ENCODE data around the gene TMEM51.

TMEM51 gene

DNA sequence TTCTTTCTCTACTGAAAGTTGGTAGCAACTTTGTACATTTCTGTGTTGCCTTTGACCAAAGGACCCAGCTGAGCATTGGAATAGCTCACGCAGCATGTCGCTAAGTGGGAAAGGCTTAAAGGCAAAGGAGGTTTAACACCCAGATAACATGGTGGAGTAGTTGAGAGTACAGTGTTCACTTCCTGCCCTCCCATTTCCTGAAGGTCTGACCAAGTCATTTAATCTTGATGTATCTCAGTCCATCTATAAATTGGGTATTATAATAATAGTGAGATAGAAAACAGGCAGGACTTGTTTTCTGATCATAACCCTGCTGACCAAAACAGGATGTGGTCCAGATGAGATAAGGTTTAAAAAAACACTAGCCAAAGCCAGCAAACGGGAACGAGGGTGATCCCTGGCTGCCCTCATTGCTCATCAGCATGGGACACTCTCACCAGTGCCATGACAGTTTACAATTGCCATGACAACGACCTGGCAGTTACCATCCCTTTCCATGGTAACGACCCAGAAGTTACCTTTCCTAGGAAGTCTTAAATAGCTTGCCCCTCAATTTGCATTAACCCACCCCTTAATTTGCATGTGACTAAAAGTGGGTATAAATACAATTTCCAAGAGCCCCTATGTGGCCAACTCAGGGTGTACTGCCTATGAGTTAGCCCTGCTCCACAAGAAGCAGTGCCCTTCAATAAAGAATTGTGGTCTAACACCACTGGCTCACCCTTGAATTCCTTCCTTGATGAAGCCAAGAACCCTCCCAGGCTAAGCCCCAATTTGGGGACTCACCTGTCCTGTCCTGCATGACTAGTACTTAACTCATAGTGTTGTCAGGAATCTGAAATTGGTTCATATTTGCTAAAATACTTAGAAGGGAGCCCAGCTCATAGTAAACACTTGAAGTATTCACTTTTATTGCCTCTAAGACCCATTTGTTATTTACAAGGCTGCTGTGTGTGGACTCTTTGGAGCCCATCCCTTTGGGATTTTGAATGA is 65.0 kb downstream of the TMEM51 start:
- DNase-seq (ENCODE audit: low spot score): peak; percentile 33

DNA sequence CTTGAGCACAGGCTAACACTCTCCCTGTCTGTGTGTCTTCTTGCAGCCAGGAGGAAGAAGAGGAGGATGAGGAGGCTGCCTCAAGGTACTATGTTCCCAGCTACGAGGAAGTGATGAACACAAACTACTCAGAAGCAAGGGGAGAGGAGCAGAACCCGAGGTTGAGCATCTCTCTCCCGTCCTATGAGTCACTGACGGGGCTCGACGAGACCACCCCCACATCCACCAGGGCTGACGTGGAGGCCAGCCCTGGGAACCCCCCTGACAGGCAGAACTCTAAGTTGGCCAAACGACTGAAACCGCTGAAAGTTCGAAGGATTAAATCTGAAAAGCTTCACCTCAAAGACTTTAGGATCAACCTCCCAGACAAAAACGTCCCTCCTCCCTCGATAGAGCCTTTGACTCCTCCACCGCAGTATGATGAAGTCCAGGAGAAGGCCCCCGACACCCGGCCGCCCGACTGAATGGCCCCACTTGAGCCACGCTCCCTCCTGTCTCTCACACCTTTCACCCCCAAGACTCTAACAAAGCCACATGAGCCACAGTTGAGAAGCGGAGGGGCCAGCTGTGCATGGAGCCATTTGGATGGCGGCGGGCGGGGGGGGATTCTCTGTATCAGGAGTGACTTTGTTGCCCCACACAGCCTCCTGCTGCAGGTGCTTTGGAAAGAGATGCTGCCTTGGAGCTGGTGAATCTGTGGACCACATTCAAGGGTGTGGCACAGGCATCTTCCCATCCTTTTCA is 65.9 kb downstream of the TMEM51 start:
- no peak for DNase-seq (ENCODE audit: low spot score)

DNA sequence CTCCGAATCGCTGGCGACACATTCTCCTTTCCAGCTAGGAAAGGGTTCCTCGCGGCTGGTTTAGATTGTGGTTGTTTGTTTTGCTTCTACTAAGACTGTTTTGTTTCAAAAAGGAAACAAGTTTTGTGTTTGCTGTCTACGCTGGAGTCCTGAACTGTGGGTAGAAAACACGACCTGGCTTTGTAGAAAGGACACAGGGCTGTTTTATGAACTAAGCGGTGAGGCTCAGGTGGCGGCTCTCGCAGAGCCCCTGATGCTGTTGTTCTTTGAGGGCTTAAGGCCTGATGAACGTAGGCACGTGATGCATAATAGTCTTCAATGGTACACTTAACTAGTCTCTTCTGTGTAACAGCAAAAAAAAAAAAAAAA is 66.5 kb downstream of the TMEM51 start:
- DNase-seq (ENCODE audit: low spot score): no peak

DNA sequence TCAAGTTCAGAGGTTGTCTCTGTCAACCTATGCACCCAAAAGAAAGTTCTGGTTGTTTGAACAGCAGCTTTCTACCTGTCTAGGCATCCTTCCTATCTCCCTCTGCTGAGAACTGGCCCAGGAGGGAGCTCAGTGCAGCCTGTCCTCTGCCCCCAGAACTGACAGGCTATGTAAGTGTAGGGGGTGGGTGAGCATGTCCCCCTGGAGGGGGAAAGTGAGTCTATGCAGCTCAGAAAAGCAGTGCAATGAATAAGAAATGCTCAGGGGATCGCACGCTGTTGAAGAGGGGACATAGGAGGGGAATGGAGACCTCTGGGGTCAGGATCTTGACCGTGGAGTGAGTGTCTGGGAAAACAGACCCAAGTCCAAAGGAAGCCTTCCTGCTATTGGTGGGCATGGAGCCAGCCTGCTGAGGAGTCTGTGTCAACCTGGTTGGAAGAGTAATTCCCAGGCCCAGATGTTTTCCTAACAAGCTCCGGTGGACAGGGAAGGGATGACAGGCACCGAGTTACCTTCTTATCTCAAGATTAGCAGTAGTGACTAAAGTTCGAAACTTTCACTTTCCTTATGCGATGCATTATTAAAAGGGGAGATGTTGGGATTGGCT is 67.4 kb downstream of the TMEM51 start:
- no peak for DNase-seq (ENCODE audit: low spot score)

DNA sequence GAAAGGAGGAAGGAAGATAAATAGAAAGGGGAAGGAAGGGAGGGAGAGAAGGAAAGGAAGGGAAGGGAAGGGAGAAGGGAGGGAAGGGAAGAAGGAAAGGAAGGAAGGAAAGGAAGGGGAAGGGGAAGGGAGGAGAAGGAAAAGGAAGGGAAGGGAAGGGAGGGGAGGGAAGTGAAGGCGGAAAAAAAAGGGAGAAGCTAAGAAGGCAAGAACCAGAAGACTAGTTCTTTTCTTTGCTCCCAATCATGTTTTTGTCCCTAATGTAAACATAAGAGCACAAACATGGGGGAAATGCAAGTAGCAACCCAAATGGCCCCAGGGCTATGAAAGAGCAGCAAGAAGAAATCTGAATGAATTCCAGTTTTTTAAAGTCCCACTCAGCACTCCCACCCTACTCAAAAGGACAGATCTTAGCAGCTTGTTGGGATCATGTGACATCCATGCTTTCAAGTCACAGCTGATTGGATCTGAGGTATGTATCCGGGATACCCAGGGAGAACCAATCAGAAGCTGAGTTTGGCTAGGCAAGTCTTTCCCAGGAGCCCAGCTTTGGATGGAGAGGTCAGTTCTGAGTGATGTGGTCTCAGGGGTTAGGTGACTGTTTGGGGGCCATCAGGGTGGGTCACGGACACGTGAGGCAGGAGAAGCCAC is 69.2 kb downstream of the TMEM51 start:
- DNase-seq (ENCODE audit: low spot score): no peak

DNA sequence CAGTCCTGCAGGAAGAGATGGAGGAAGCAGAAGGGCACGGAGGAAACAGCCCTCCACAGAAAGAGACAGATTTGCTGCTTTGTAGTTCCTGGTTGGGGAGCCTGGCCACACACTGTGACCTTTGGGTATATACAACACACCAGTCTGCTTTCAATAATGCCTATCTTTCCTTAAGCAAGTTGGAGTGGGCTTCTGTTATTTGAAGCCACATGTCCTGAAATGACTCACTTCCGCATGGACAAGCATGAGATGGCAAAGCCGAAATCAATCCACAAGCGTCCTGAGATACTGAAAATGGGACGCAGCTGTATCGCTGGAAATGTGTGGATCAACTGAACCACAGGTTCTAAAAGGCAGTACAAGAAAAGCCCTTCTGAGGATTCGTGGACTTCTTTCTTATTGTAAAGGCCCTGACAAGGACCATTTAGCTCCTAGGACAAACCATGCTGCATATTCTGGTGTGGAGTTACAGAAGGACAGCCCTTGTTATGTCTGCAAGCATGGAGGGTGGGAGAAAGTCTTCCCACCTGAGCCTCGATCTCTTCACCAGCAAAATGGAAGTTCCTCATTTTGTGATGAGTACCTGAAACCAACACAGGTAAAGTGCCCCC is 70.8 kb downstream of the TMEM51 start:
- no peak for DNase-seq (ENCODE audit: low spot score)

DNA sequence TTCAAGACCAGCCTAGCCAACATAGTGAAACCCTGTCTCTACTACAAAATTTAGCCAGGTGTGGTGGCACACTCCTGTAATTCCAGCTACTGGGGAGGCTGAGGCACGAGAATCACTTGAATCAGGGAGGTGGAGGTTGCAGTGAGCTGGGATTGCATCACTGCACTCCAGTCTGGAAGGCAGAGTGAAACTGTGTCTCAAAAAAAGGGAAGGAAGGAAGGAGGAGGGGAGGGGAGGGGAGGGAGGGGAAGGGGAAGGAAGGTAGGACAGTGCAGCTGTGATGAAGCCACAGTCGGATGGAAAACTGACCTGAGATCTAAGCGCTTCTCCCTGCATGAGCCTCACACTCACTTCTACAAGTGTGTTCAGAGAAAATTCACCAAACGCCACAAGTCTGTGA is 71.4 kb downstream of the TMEM51 start:
- no peak for DNase-seq (ENCODE audit: low spot score)

DNA sequence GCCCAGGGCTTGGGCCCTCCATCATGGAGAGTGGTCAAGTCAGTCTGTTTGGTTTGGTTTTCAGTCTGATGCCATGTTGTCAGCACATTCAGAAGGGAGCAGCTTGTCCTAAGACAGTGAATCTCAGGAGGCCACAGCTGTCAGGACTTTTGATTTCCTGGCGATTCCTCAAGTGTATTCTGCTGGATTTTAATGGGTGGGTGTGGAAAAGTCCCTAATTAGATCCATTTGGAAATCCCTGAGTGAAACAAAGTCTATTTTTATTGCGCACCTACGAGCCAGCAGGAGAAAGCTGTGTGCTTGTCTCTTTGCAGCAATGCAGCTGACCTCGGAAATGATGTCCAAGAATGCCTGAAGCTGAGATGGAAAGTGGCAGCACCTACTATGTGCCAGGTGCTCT is 71.9 kb downstream of the TMEM51 start:
- DNase-seq (ENCODE audit: low spot score): no peak

DNA sequence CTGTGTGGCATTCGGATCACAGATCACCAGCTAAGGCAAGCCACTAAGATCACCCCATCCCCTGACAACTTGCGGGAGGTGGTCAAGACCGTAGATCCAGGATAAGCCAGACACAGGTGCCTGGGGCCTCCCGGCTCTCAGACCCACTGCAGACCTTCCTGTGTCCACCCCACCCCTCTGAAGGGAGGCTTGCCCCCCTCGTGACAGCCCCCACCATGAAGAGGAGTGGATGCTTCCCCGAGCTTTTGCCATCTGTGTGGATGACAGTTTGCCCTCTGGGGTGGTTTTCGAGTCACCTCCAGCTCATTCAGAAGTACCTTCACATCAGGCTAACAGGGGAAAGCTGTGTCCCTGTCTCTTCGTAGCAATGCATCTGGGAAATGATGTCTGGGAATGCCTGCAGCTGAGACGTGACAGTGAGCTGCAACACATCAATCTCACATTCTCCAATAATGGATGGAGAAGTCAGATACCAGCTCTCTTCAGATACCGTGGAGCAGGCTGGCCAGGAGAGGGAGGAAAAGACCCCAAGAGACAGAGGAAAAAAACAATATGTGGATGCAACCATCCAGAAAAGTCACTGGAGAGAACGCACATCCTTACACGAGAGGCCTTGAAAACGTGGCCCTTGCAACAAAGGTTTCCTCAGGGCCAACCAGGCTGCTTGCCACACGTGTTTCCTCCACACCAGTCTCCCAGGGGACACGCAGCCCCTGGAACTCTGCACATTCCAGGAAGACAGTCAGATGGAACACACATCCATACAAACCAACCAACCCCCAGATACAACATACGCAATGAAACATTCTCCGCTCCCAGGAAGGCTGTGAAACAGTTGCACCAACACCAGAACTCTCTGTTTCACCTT is 73.1 kb downstream of the TMEM51 start:
- DNase-seq (ENCODE audit: low spot score): no peak

DNA sequence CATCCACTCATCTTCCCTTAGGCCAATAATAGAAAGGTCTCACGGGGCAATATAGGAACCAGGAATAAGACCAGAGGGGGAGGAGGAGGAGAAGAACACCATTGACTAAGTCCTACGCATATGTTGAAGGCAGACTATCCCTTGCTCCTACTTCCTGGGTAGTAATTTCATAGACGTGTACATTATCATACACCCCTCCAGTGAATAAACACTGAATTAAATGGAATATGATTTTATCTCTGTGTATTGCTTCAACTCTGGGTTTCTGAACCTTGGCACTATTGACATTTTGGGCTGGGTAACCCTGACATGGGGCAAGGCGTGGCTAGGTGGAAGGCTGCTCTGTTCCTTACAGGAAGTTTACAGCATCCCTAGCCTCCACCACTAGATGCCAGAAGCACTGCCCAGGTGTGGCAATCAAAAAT is 76.2 kb downstream of the TMEM51 start:
- DNase-seq (ENCODE audit: low spot score): no peak

DNA sequence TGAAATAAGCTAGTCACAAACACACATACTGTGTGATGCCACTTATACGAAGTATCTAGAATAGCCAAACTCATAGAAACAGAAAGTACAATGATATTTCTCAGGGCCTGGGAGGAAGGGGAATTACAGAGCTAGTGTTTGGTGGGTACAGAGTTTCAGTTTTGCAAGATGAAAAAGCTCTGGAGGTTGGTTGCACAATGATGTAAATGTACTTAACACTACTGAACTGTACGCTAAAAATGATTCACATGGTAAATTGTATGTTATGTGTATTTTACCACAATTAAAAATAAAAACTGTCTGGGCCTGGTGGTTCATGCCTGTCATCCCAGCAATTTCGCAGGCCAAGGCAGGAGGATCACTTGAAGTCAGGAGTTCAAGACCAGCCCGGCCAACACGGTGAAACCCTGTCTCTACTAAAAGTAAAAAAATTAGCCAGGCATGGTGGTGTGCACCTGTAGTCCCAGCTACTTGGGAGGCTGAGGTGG is 78.2 kb downstream of the TMEM51 start:
- no peak for DNase-seq (ENCODE audit: low spot score)

DNA sequence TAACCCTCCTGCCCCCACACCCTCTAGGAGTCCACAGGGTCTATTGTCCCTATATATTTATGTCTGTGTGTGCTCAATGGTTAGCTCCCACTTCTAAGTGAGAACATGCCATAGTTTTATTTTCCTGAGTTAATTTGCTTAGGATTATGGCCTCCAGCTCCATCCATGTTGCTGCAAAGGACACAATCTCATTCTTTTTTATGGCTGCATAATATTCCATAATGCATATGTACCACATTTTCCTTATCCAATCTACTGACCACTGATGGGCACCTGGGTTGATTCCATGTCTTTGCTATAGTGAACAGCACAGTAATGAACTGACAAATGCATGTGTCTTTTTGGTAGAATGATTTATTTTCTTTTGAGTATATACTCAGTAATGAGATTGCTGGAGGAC is 80.1 kb downstream of the TMEM51 start:
- no peak for DNase-seq (ENCODE audit: low spot score)

DNA sequence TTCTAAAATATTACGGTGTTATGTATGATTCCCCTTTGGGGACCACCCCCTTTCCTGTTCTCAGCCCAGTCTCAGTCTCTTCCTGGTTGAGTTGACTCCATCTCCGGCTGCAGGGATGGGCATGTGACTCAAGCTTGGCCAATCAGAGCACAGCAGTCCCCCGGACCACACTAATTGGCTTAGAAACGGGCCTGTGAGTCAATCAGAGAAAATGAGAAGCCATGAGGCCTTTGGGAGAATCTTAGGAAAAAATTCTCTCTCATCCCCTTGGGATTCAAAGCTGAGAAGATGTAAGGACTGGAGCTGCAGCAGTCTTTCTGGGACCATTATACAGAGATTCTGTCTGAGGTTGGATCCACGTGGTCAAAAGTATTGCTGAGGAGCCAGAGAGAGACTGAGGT is 82.8 kb downstream of the TMEM51 start:
- no peak for DNase-seq (ENCODE audit: low spot score)

DNA sequence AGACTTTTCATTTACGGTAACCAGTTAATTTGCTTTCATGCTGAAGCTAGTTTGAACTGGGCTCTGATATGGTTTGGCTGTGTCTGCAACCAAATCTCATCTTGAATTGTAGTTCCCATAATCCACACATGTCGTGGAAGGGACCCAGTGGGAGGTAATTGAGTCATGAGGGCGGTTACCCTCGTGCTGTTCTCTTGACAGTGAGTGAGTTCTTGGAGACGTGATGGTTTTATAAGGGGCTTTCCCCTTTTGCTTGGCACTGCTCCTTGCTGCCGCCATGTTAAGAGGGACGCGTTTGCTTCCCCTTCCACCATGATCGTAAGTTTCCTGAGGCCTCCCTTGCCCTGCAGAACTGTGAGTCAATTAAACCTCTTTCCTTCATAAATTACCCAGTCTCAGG is 83.2 kb downstream of the TMEM51 start:
- DNase-seq (ENCODE audit: low spot score): no peak

DNA sequence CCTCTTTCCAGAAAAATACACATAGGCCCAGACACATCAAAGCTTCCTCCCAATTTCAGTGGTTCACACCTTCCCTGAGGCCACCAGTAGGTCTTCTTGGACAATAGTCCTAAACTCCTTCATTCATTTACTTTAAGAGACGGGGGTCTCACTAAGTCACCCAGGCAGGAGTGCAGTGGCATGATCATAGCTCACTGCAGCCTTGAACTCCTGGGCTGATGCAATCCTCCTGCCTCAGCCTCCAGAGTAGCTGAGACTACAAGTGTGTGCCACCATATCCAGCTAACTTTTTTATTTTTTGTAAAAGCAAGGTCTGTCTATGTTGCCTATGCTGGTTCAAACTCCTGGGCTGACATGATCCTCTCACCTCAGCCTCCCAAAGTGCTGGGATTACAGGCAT is 85.2 kb downstream of the TMEM51 start:
- no peak for DNase-seq (ENCODE audit: low spot score)

DNA sequence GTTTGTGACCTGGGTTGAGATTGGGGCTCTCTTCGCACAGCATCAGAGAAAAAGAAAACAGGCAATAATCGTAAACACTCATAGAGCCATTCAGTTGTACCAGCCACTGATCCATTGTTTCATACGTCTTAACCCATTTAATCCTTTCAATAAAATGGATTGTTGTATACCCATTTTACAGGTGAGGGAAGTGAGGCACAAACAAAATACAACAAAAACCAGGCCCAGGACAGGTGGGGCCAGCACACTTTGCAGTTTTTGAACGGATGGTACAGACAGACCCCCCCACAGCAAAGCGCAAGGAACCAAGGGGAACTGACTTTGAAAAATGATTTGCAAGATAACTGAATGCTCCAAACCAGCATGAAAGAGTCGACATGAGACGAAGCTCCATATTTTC is 89.2 kb downstream of the TMEM51 start:
- DNase-seq (ENCODE audit: low spot score): no peak

DNA sequence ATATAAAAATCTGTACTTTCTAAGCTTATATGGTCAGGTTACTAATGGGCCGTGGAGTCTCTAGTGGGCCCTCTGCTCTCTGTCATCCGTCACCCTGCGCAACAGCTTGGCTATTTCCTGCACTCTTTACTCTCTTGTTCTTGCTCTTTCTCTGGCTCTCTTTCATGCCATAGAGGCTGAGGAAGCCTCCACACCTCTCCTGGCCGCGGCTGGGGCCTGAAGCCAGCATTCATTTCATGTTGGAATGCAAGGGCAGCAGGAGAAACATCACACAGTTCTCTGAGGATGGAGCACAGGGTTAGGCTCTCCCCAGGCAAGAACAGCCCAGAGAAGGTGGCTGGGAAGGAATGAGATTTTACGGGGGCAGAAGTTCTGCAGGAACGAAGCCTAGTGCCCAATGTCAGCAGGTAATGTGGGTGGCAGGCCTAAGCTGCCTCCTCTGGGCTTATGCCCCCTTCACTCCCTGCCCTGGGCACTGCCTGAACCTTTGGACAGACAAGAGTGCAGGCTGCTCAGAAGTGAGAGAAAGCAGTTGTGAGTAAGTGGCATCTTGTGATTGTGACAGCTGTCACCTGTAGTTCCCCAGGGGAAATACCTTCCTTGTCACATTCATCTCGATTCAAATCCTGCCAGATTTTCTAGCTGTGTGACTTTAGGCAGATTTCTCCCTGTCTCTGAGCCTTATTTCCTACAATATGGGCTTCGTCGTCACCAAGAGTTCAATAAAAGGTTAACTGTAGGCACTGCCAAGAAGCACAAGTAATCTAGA is 89.9 kb downstream of the TMEM51 start:
- DNase-seq (ENCODE audit: low spot score): no peak

DNA sequence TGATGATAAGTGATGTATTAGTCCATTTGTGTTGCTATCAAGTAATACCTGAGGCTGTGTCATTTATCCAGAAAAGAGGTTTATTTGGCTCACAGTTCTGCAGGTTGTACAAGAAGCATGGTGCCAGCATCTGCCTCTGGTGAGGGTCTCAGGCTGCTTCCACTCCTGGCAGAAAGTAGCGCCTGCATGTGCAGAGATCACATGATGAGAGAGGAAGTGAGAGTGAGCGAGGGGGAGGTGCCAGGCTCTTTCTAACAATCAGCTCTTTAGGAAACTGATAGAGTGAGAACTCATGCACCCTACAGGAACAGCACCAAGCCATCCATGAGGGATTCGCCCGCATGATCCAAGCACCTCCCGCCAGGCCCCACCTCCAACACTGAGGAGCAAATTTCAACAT is 91.3 kb downstream of the TMEM51 start:
- no peak for DNase-seq (ENCODE audit: low spot score)

DNA sequence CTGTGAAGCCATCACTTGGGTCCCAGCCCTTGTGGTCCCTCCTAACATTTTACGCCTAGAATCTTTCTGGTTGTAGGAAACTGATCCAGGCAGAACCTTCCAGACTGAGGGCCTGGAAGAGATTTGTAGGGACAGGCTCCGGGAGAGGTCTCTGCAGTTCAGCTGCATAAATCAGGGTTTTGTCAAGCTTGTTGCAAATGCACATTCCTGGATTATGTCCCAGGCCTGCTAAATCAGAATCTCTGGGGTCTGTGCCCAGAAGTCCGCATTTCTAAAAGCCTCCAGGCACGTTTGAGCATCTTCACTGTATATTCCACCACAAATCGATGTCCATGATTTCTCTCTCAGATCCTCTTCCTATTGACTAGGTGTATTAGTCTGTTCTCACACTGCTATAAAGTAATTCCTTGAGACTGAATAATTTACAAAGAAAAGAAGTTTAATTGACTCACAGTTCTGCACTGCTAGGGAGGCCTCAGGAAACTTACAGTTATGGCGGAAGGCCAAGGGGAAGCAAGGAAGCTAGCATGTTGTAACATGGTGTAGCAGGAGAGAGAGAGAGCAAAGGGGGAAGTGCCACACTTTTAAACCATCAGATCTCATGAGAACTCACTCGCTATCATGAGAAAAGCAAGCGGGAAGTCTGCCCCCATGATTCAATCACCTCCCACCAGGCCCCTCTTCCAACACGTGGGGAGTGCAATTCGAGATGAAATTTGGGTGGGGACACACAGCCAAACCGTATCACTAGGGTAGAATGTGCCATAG is 92.2 kb downstream of the TMEM51 start:
- no peak for DNase-seq (ENCODE audit: low spot score)

All from AG08396 (cell line).